ENCODE results near the gene WIPF3. TPM values are rescaled to one million over a fixed set of nuclear protein-coding genes. Genes with fewer than 3 reads are reported as not detected.

Gene WIPF3
- total and polyA plus RNA-seq, 4 donors: 0.10 to 0.23 (median 0.14) TPM; not detected in 1

DNA sequence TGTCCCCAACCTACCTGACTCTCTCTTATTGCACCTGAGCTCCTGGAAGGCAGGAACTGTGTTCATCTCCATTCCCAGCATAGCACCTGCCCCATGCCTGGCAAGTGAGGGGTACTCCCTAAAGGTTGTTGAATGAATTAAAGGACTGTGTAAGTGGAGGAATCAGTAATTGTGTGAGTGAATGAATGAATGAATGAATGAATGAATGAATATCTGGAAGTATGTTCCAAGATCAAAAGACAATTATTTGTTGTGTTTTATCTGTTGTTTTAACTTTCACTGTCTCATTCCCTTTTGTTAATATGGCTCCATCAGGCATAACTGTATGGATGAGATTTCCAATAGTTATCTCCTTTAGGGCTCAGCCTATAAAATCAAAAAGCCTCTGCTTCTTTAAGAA is 4.0 kb downstream of the WIPF3 start:
- no peak for DNase-seq (ENCODE audit: low spot score)
- Histone ChIP-seq H3K27ac (ENCODE audit: low read depth in 1 of 2, low read length in 2 of 2) (no peak overlapping the region), H3K4me1 (ENCODE audit: control insufficient read depth in 4 of 4, insufficient read depth in 4 of 4, low read length in 3 of 4) (peaks cover 3 to 21% (median 9%) of the 10 kb centered on the region in 4 donors), H3K9ac (ENCODE audit: low read depth in 1 of 2, low read length in 2 of 2) (no peak overlapping the region), H3K9me3 (ENCODE audit: control insufficient read depth in 4 of 4, low read length in 3 of 4) (no peaks in the 10 kb centered on the region), H3K4me3 (ENCODE audit: low read depth in 1 of 3, low read length in 3 of 3) (no peak overlapping the region), H3K36me3 (ENCODE audit: control insufficient read depth in 4 of 4, insufficient read depth in 3 of 4, low read depth in 1 of 4, low read length in 3 of 4) (no peaks in the 10 kb centered on the region), H3K27me3 (ENCODE audit: control insufficient read depth in 4 of 4, insufficient read depth in 4 of 4, low read length in 3 of 4) (no peaks in the 10 kb centered on the region)
- TF ChIP-seq RAD21 (IDR thresholded peaks at IDR 0.05) (no peak), TAF1 (conservative IDR thresholded peaks at IDR 0.05) (no peak), FOXA2 (IDR thresholded peaks at IDR 0.05) (no peak), RXRA (IDR thresholded peaks at IDR 0.05) (no peak), JUND (IDR thresholded peaks at IDR 0.05) (no peak), HNF4G (IDR thresholded peaks at IDR 0.05) (no peak), FOXA1 (IDR thresholded peaks at IDR 0.05) (no peak), NR2F2 (IDR thresholded peaks at IDR 0.05) (no peak), EGR1 (IDR thresholded peaks at IDR 0.05; ENCODE audit: low read depth in 2 of 2) (no peak), ZBTB33 (IDR thresholded peaks at IDR 0.05) (no peak), GABPA (IDR thresholded peaks at IDR 0.05 in 1 of 2, conservative IDR thresholded peaks at IDR 0.05 in 1 of 2) (no peak)
- TF ChIP-seq, protein P1, sequence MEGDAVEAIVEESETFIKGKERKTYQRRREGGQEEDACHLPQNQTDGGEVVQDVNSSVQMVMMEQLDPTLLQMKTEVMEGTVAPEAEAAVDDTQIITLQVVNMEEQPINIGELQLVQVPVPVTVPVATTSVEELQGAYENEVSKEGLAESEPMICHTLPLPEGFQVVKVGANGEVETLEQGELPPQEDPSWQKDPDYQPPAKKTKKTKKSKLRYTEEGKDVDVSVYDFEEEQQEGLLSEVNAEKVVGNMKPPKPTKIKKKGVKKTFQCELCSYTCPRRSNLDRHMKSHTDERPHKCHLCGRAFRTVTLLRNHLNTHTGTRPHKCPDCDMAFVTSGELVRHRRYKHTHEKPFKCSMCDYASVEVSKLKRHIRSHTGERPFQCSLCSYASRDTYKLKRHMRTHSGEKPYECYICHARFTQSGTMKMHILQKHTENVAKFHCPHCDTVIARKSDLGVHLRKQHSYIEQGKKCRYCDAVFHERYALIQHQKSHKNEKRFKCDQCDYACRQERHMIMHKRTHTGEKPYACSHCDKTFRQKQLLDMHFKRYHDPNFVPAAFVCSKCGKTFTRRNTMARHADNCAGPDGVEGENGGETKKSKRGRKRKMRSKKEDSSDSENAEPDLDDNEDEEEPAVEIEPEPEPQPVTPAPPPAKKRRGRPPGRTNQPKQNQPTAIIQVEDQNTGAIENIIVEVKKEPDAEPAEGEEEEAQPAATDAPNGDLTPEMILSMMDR (IDR thresholded peaks at IDR 0.05; ENCODE audit: low read depth, low read length, missing input control): no peak
- TF ChIP-seq, protein P2, sequence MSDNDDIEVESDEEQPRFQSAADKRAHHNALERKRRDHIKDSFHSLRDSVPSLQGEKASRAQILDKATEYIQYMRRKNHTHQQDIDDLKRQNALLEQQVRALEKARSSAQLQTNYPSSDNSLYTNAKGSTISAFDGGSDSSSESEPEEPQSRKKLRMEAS (IDR thresholded peaks at IDR 0.05): no peak

DNA sequence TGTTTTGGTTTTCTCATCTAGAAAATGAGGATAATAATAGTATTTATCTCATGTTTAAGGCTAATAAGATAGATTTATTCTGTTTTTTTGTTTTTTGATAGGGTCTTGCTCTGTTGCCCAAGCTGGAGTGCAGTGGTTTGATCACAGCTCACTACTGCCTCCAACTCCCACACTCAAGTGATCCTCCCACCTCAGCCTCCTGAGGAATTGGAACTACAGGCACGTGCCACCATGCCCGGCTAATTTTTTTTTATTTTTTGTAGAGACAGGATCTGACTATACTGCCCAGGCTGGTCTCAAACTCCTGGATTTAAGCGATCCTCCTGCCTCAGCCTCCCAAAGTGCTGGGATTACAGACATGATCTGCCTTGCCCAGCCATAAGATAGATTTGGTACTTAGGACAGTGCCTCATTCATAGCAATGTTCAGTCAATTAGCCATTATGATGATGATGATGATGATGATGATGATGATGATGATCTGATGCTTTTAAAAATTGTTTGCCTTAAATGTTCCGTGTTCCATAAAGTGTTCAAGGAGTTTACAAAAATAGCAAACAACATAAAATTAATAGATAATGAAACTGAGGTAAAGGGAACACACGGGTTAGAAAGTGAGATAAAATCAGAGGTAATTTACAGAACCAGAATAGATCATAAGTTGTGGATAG is 4.6 kb downstream of the WIPF3 start:
- Histone ChIP-seq H3K36me3 (ENCODE audit: control insufficient read depth in 4 of 4, insufficient read depth in 3 of 4, low read depth in 1 of 4, low read length in 3 of 4) (no peaks in the 10 kb centered on the region), H3K9ac (ENCODE audit: low read depth in 1 of 2, low read length in 2 of 2) (no peak overlapping the region), H3K4me1 (ENCODE audit: control insufficient read depth in 4 of 4, insufficient read depth in 4 of 4, low read length in 3 of 4) (peaks cover 3 to 20% (median 9%) of the 10 kb centered on the region in 4 donors), H3K4me3 (ENCODE audit: low read depth in 1 of 3, low read length in 3 of 3) (no peak overlapping the region), H3K27me3 (ENCODE audit: control insufficient read depth in 4 of 4, insufficient read depth in 4 of 4, low read length in 3 of 4) (peaks cover 0 to 3% (median 0%) of the 10 kb centered on the region in 4 donors), H3K27ac (ENCODE audit: low read depth in 1 of 2, low read length in 2 of 2) (no peak overlapping the region), H3K9me3 (ENCODE audit: control insufficient read depth in 4 of 4, low read length in 3 of 4) (no peaks in the 10 kb centered on the region)
- no peak for DNase-seq (ENCODE audit: low spot score)
- WGBS: 89% methylated on average over 5 of the region's 5 CpGs
- TF ChIP-seq RXRA (IDR thresholded peaks at IDR 0.05): no peak
- no peak for TF ChIP-seq GABPA (IDR thresholded peaks at IDR 0.05 in 1 of 2, conservative IDR thresholded peaks at IDR 0.05 in 1 of 2)
- TF ChIP-seq JUND (IDR thresholded peaks at IDR 0.05): no peak
- TF ChIP-seq, protein P3, sequence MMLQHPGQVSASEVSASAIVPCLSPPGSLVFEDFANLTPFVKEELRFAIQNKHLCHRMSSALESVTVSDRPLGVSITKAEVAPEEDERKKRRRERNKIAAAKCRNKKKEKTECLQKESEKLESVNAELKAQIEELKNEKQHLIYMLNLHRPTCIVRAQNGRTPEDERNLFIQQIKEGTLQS (IDR thresholded peaks at IDR 0.05): no peak
- TF ChIP-seq ZBTB33 (IDR thresholded peaks at IDR 0.05): no peak
- TF ChIP-seq, protein P2 (IDR thresholded peaks at IDR 0.05): no peak
- no peak for TF ChIP-seq EGR1 (IDR thresholded peaks at IDR 0.05; ENCODE audit: low read depth in 2 of 2)
- no peak for TF ChIP-seq FOXA2 (IDR thresholded peaks at IDR 0.05)
- TF ChIP-seq, protein P1 (IDR thresholded peaks at IDR 0.05; ENCODE audit: low read depth, low read length, missing input control): no peak
- no peak for TF ChIP-seq HNF4G (IDR thresholded peaks at IDR 0.05)
- TF ChIP-seq REST (IDR thresholded peaks at IDR 0.05): no peak

All from liver (tissue), 9 donors.